H1 (cell line): ENCODE results near the gene TMC4. TPM values are rescaled to one million over a fixed set of nuclear protein-coding genes. Genes with fewer than 3 reads are reported as not detected.

Experiments used
- CTCF ChIA-PET: fragments of 300-600 bp; sonication (Branson Sonifier 250); formaldehyde crosslinking; loops from one replicate; lab custom pipeline; 2021; ENCODE audit not compliant: partially characterized antibody; lab: Charles Lee
- POLR2A ChIA-PET: fragments of 300-600 bp; sonication (Branson Sonifier 250); formaldehyde crosslinking; loops from one replicate; lab custom pipeline; 2021; ENCODE audit warnings: inconsistent platforms; ENCODE audit not compliant: partially characterized antibody; lab: Charles Lee
- DNase-seq, 2 experiments: peaks; one replicate each; pipeline versions ENCODE4 v3.0.0 to v3.0.0-alpha.2; 2010 to 2022; ENCODE audit warnings: low spot score in 2 of 2, low read depth in 1 of 2, mixed read lengths in 1 of 2
- FAIRE-seq: peaks from 2 replicates; lab custom pipeline; 2011; peaks lifted over from hg19 to GRCh38; lab: Jason Lieb, UNC
- H2AFZ ChIP-seq: 2 replicates; pipeline ENCODE4 v1.8.1; 2012; ENCODE audit warnings: low read length, inconsistent platforms
- H2AK5ac ChIP-seq: 2 replicates; pipeline ENCODE4 v1.6.1; 2013; ENCODE audit warnings: low read depth, low read length
- H2BK120ac ChIP-seq: replicated peaks from 2 replicates; pipeline ENCODE3; 2013; ENCODE audit warnings: low read depth, low read length, inconsistent platforms
- H2BK12ac ChIP-seq: 2 replicates; pipeline ENCODE4 v1.6.1; 2013; ENCODE audit warnings: low read depth, low read length
- H2BK15ac ChIP-seq: 2 replicates; pipeline ENCODE4 v1.6.1; 2013; ENCODE audit warnings: low read length
- H2BK20ac ChIP-seq: 2 replicates; pipeline ENCODE4 v1.6.1; 2013; ENCODE audit warnings: low read length
- H2BK5ac ChIP-seq: 2 replicates; pipeline ENCODE4 v1.6.1; 2013; ENCODE audit warnings: low read depth, low read length
- H3K14ac ChIP-seq: 2 replicates; pipeline ENCODE4 v1.6.1; 2013; ENCODE audit warnings: inconsistent platforms; ENCODE audit not compliant: insufficient read length
- H3K18ac ChIP-seq: 2 replicates; pipeline ENCODE4 v1.6.1; 2013; ENCODE audit warnings: low read length; ENCODE audit errors: extremely low read depth
- H3K23ac ChIP-seq: 2 replicates; pipeline ENCODE4 v1.6.1; 2013; ENCODE audit warnings: inconsistent platforms; ENCODE audit not compliant: insufficient read length
- H3K23me2 ChIP-seq: 2 replicates; pipeline ENCODE4 v1.6.1; 2013; ENCODE audit warnings: low read depth, low read length
- H3K27ac ChIP-seq: 2 replicates; pipeline ENCODE4 v1.6.1; 2011; ENCODE audit warnings: low read depth, low read length, inconsistent platforms
- H3K27me3 ChIP-seq, 4 experiments: replicated peaks in 1 of 4; 1 replicate in 1 of 4; 2 replicates in 3 of 4; pipeline versions ENCODE4 v1.6.1 to v1.8.1; 2011 to 2013; ENCODE audit warnings: low read length in 3 of 4, mild to moderate bottlenecking in 3 of 4, inconsistent platforms in 2 of 4, mixed read lengths in 2 of 4, moderate library complexity in 1 of 4; ENCODE audit not compliant: control insufficient read depth in 3 of 4, insufficient read depth in 3 of 4; ENCODE audit errors: extremely low read depth in 1 of 4
- H3K36me3 ChIP-seq, 4 experiments: 2 replicates each; pipeline versions ENCODE4 v1.6.1 to v1.8.1; 2011 to 2013; ENCODE audit warnings: mild to moderate bottlenecking in 4 of 4, low read length in 3 of 4, moderate library complexity in 2 of 4, control low read depth in 1 of 4, inconsistent platforms in 1 of 4; ENCODE audit not compliant: insufficient read depth in 4 of 4, control insufficient read depth in 2 of 4
- H3K4ac ChIP-seq: replicated peaks from 2 replicates; pipeline ENCODE3; 2013; ENCODE audit warnings: low read length, low read depth, mixed read lengths, inconsistent platforms; ENCODE audit not compliant: insufficient read length
- H3K4me1 ChIP-seq, 4 experiments: replicated peaks in 1 of 4; 1 replicate in 1 of 4; 2 replicates in 3 of 4; pipeline versions ENCODE4 v1.6.1 to v1.8.1; 2011 to 2013; ENCODE audit warnings: low read length in 3 of 4, inconsistent platforms in 2 of 4, mixed read lengths in 1 of 4; ENCODE audit not compliant: insufficient read depth in 4 of 4, control insufficient read depth in 3 of 4
- H3K4me2 ChIP-seq, 2 experiments: 2 replicates each; pipeline versions ENCODE4 v1.6.1 to v1.8.1; 2011 to 2013; ENCODE audit warnings: low read depth in 2 of 2, low read length in 2 of 2, control low read depth in 1 of 2, inconsistent platforms in 1 of 2, mild to moderate bottlenecking in 1 of 2; ENCODE audit not compliant: insufficient read depth in 1 of 2
- H3K4me3 ChIP-seq, 4 experiments: fragments of 200-600, 300-600 bp in 1 of 4; sonication (generic), shearing (Covaris generic), sonication (Bioruptor Twin) in 1 of 4; 2 replicates each; pipeline versions ENCODE4 v1.5.1 to v1.8.1; 2011 to 2016; ENCODE audit warnings: low read length in 4 of 4, low read depth in 3 of 4, control low read depth in 2 of 4, inconsistent platforms in 2 of 4, mild to moderate bottlenecking in 2 of 4, mixed read lengths in 1 of 4, moderate library complexity in 1 of 4; ENCODE audit not compliant: insufficient read depth in 2 of 4; ENCODE audit errors: extremely low read depth in 1 of 4
- H3K56ac ChIP-seq: replicated peaks from 2 replicates; pipeline ENCODE3; 2013; ENCODE audit warnings: low read depth, mild to moderate bottlenecking, mixed read lengths, low read length, inconsistent platforms; ENCODE audit not compliant: insufficient read length
- H3K79me1 ChIP-seq: 2 replicates; pipeline ENCODE4 v1.6.1; 2013; ENCODE audit warnings: low read depth, low read length, control low read depth
- H3K79me2 ChIP-seq, 2 experiments: 2 replicates each; pipeline versions ENCODE4 v1.6.1 to v1.8.1; 2012 to 2013; ENCODE audit warnings: low read length in 2 of 2, mild to moderate bottlenecking in 2 of 2, inconsistent platforms in 1 of 2; ENCODE audit not compliant: insufficient read depth in 2 of 2, control insufficient read depth in 1 of 2
- H3K9ac ChIP-seq, 4 experiments: replicated peaks in 1 of 4; 1 replicate in 1 of 4; 2 replicates in 3 of 4; pipeline versions ENCODE4 v1.6.1 to v1.8.1; 2011 to 2013; ENCODE audit warnings: low read depth in 3 of 4, low read length in 3 of 4, control low read depth in 2 of 4, mild to moderate bottlenecking in 2 of 4, moderate library complexity in 2 of 4, inconsistent platforms in 1 of 4; ENCODE audit errors: extremely low read depth in 1 of 4
- H3K9me3 ChIP-seq, 2 experiments: 2 replicates each; pipeline versions ENCODE4 v1.6.1 to v1.8.1; 2012 to 2013; ENCODE audit warnings: mild to moderate bottlenecking in 2 of 2, moderate library complexity in 2 of 2, control low read depth in 1 of 2, inconsistent platforms in 1 of 2, low read depth in 1 of 2, low read length in 1 of 2, mixed read lengths in 1 of 2; ENCODE audit not compliant: insufficient read depth in 2 of 2
- H4K20me1 ChIP-seq, 2 experiments: replicated peaks in 1 of 2; 2 replicates each; pipeline versions ENCODE3 to v1.8.1; 2011 to 2013; ENCODE audit warnings: inconsistent platforms in 2 of 2, low read length in 2 of 2, mild to moderate bottlenecking in 1 of 2; ENCODE audit not compliant: insufficient read depth in 2 of 2, control insufficient read depth in 1 of 2
- H4K5ac ChIP-seq: 2 replicates; pipeline ENCODE4 v1.6.1; 2013; ENCODE audit warnings: low read length, low read depth, mixed read lengths, inconsistent platforms; ENCODE audit not compliant: insufficient read length
- H4K8ac ChIP-seq: 2 replicates; pipeline ENCODE4 v1.8.0; 2013; ENCODE audit warnings: mild to moderate bottlenecking, moderate library complexity, low read length, inconsistent platforms; ENCODE audit not compliant: insufficient read depth; ENCODE audit errors: extremely low read depth
- H4K91ac ChIP-seq: replicated peaks from 2 replicates; pipeline ENCODE3; 2013; ENCODE audit warnings: low read length, mixed read lengths, inconsistent platforms; ENCODE audit not compliant: insufficient read length
- POLR2A ChIP-seq, 2 experiments: IDR thresholded peaks; 1 replicate in 1 of 2; 2 replicates in 1 of 2; pipeline ENCODE4 v1.6.1; 2011; ENCODE audit warnings: low read depth in 2 of 2, low read length in 2 of 2, mild to moderate bottlenecking in 2 of 2; ENCODE audit errors: control extremely low read depth in 1 of 2
- POLR2AphosphoS5 ChIP-seq: IDR thresholded peaks from 2 replicates; pipeline ENCODE4 v1.6.1; 2011; ENCODE audit warnings: low read depth, low read length
- SAP30 ChIP-seq: fragments of 300-600 bp; sonication (generic); IDR thresholded peaks from 2 replicates; pipeline ENCODE4 v1.7.1; 2012; ENCODE audit warnings: low read length, moderate library complexity, mild to moderate bottlenecking, inconsistent platforms; ENCODE audit not compliant: insufficient read depth, insufficient replicate concordance
- WGBS, 2 experiments: shearing (Covaris generic) in 1 of 2; methylation state at CpG; one replicate each; pipeline versions ENCODE4 v1.1.6 to v1.1.7; 2013 to 2015; ENCODE audit warnings: low lambda C conversion rate in 2 of 2, mixed read lengths in 2 of 2, inconsistent platforms in 1 of 2, low coverage in 1 of 2, missing lambda C conversion rate in 1 of 2; ENCODE audit not compliant: insufficient replicate concordance in 2 of 2, insufficient coverage in 1 of 2, insufficient read length in 1 of 2; ENCODE audit errors: extremely low coverage in 1 of 2, missing lambda C conversion rate in 1 of 2; 5-methylcytosine and 5-hydroxymethylcytosine counted together
- polyA plus RNA-seq, 7 experiments: library from polyadenylated mRNA; depleted of rRNA in 3 of 7; stranded (reverse) in 5 of 7; unstranded in 2 of 7; fragments of >200 nt in 5 of 7; fragments of 200-250 nt in 2 of 7; gene quantifications; 1 replicate in 5 of 7; 2 replicates in 1 of 7; 4 replicates in 1 of 7; pipeline versions ENCODE4 v1.2.1 to v1.2.3, GENCODE V29; 2011 to 2013; ENCODE audit warnings: missing spikeins in 2 of 7, mixed read lengths in 2 of 7
- total RNA-seq: library from RNA; stranded (reverse); fragmentation: NEBNext Ultra II Directional; extraction: Animal tissue kit (Norgen Biotek cat#: 25700); gene quantifications from 2 replicates; pipeline ENCODE4 v1.2.1, GENCODE V29; 2021

The TMC4 gene
- total and polyA plus RNA-seq, 2 of the 8 experiments (the other 6 are each of a cell fraction or from before 2014, with no cell fraction given), result 5.5 to 6.3 TPM

GRCh38 chr19:54206831-54207177, 33.8 kb upstream of the TMC4 start:
- ChIA-PET POLR2A (interaction anchor here (1.0 to 23.4 kb wide), 10 partner anchors 10 to 70 kb away, joined by 3 to 909 read pairs (median 13); partner anchors contain the start of genes LILRB3, MBOAT7, RPS9 and TMC4), CTCF (interaction anchor here (0.8 kb wide), 1 partner anchor 37 kb away, joined by 4 read pairs; no protein-coding TSS in a partner anchor)
- H2BK20ac ChIP-seq, result no peak overlapping the region
- H3K27ac ChIP-seq, result no peak overlapping the region
- no peak overlapping the region for H2AFZ ChIP-seq
- no peak overlapping the region for H4K8ac ChIP-seq
- no peak overlapping the region for H2BK12ac ChIP-seq
- no peaks in the 10 kb centered on the region for H3K27me3 ChIP-seq
- no peak overlapping the region for H2BK120ac ChIP-seq
- 0 out of 8 replicates have a peak overlapping the region, but pooled peaks of 1 of the 4 experiments have one; percentile 10 for H3K4me3 ChIP-seq
- FAIRE-seq (no peak), DNase-seq (no peak)
- no peak for TF ChIP-seq SAP30
- peak in 1 of 2 experiments; percentile 20; a peak in 1 of 3 replicates for TF ChIP-seq POLR2A (IDR thresholded peaks at IDR 0.05; ENCODE audit: control extremely low read depth in 1 of 2, low read depth in 2 of 2, low read length in 2 of 2)
- TF ChIP-seq POLR2AphosphoS5, result peak; percentile 44
- H3K79me2 ChIP-seq, result peaks cover 24 to 52% of the 10 kb centered on the region in 2 experiments
- no peak overlapping the region for H4K5ac ChIP-seq
- H2AK5ac ChIP-seq, result no peak overlapping the region
- no peak overlapping the region for H3K9ac ChIP-seq
- H4K20me1 ChIP-seq, result peaks cover 54 to 58% of the 10 kb centered on the region in 2 experiments
- no peak overlapping the region for H3K56ac ChIP-seq
- peaks cover 12 to 25% (median 19%) of the 10 kb centered on the region in 4 experiments for H3K4me1 ChIP-seq
- peaks cover 45 to 66% (median 60%) of the 10 kb centered on the region in 4 experiments for H3K36me3 ChIP-seq
- no peak overlapping the region for H3K18ac ChIP-seq
- H3K79me1 ChIP-seq, result peaks cover 21% of the 10 kb centered on the region
- no peak overlapping the region for H3K23ac ChIP-seq
- no peak overlapping the region for H3K14ac ChIP-seq
- H4K91ac ChIP-seq, result no peak overlapping the region
- no peak overlapping the region for H2BK15ac ChIP-seq
- peak overlapping the region; percentile 4 to 22; a peak in 1 of 4 replicates for H3K4me2 ChIP-seq
- H3K4ac ChIP-seq, result no peak overlapping the region
- H3K23me2 ChIP-seq, result peaks cover 16% of the 10 kb centered on the region
- 0 out of 2 replicates have a peak overlapping the region, but pooled peaks have one; percentile 3 for H2BK5ac ChIP-seq
- WGBS, 2 experiments, result 89% methylated on average over 13 of the region's 13 CpGs; no CpG with 5 or more reads in 1 of the 2 experiments
- no peaks in the 10 kb centered on the region for H3K9me3 ChIP-seq
